NCI-H69 (cell line): ENCODE data around the gene GPC2.
"Not testable (repeated sequence)": the region's sequence is repeated elsewhere in the genome, so short reads cannot be mapped to it uniquely, and the experiment has no call there.

ENCODE experiments used
- DNase-seq: peaks from one replicate; lab custom pipeline; 2025; lab: John Stamatoyannopoulos, UW

Gene GPC2, protein sequence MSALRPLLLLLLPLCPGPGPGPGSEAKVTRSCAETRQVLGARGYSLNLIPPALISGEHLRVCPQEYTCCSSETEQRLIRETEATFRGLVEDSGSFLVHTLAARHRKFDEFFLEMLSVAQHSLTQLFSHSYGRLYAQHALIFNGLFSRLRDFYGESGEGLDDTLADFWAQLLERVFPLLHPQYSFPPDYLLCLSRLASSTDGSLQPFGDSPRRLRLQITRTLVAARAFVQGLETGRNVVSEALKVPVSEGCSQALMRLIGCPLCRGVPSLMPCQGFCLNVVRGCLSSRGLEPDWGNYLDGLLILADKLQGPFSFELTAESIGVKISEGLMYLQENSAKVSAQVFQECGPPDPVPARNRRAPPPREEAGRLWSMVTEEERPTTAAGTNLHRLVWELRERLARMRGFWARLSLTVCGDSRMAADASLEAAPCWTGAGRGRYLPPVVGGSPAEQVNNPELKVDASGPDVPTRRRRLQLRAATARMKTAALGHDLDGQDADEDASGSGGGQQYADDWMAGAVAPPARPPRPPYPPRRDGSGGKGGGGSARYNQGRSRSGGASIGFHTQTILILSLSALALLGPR

GRCh38 chr7:100177045-100178001, at the start of gene GPC2, which contains the start of gene STAG3:
TSS of gene GPC2 (minus strand) at chr7:100177381. CDS start at chr7:100177199, 182 bp downstream.
TSS of gene STAG3 (plus strand) at chr7:100177918. CDS start at chr7:100180557, 2,639 bp downstream.
- DNase-seq: peak; percentile 92

GRCh38 chr7:100224891-100225290, 47.7 kb upstream of the GPC2 start:
- not testable (repeated sequence) for DNase-seq

DNA sequence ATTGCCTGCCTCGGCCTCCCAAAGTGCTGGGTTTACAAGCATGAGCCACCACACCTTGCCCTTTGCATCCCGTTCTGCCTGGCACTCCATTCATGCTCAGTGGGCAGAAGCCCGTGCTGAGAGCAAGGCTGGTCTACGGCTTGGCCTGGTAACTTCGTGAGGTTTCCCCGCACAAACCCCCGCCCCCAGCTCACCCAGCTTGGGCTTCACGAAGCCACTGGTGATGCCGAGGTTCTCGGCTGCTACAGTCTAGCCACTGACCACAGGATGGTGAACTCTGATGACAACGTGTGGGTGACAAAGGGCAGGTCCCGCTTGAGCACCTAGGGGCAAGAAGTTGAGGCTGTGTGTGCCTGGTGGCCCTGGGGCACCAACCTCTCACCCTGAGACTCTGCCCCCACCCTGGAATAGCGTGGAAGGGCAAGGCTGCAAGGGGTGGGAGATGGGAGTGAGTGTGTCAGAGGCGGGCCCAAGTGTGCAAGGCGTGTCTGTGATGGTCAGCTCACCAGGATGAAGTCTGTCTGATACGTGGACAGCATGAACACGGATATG, 46.3 kb upstream of the GPC2 start:
- DNase-seq: not testable (repeated sequence)

GRCh38 chr7:100222445-100223132, 45.4 kb upstream of the GPC2 start:
- DNase-seq: no peak

- DNase-seq: no peak
Observed at GRCh38 chr7:100221767-100222444, 44.7 kb upstream of the GPC2 start.

DNA sequence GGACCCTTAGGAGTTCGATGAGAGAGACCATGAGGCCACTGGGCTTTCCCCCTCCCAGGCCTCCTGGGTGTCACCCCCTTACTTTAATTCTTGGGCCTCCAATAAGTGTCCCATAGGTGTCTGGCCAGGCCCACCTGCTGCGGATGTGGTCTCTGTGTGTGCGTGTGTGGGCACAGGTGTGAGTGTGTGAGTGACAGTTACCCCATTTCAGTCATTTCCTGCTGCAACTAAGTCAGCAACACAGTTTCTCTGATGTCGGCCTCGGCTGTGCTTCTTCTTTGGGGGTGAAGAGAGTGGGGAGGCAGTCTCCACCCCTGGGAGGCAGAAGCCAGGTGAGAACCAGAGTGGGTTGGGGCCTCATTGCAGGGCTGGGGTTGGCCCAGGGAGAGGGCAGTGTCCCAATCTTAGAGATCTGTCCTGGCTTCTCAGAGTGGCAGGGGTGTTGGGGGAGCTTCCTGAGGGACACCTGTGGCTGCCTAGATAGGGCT, 44.1 kb upstream of the GPC2 start:
- no peak for DNase-seq

DNA sequence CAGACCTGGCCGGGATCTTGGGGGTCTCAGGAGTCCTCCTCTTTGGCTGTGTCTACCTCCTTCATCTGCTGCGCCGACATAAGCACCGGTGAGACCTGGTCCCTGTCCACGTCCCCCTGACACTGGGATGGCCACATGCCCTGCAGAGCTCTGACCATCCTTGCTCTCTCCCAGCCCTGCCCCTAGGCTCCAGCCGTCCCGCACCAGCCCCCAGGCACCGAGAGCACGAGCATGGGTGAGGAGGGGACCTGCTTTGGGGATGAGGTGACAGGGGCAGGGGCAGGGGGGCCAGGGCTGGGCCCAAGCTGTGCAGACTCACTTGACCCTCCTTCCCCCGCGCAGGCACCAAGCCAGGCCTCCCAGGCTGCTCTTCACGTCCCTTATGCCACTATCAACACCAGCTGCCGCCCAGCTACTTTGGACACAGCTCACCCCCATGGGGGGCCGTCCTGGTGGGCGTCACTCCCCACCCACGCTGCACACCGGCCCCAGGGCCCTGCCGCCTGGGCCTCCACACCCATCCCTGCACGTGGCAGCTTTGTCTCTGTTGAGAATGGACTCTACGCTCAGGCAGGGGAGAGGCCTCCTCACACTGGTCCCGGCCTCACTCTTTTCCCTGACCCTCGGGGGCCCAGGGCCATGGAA, 43.5 kb upstream of the GPC2 start:
- no peak for DNase-seq

DNA sequence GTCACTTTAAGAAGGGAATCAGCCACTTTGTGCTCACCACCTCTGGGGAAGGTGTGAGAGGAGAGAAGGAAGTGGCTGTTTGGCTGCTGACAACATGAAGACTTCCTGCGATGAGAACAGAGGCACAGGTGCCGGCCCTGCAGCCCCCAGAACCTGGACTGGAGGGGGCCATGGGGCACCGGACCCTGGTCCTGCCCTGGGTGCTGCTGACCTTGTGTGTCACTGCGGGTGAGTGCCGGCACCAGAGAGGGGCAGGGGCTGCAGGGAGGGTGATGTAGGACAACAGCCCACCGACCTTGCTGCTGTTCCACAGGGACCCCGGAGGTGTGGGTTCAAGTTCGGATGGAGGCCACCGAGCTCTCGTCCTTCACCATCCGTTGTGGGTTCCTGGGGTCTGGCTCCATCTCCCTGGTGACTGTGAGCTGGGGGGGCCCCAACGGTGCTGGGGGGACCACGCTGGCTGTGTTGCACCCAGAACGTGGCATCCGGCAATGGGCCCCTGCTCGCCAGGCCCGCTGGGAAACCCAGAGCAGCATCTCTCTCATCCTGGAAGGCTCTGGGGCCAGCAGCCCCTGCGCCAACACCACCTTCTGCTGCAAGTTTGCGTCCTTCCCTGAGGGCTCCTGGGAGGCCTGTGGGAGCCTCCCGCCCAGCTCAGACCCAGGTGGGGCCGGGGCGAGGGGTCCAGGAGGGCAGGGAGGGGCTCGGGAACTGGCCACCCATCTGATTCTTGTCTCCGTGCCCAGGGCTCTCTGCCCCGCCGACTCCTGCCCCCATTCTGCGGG, 42.8 kb upstream of the GPC2 start, which contains the start of gene PVRIG:
Gene PVRIG, plus strand, starts transcription at position 149 of the 785 bp plus-strand sequence. Its CDS starts 22 bp downstream, at position 171.
- not testable (repeated sequence) for DNase-seq

DNA sequence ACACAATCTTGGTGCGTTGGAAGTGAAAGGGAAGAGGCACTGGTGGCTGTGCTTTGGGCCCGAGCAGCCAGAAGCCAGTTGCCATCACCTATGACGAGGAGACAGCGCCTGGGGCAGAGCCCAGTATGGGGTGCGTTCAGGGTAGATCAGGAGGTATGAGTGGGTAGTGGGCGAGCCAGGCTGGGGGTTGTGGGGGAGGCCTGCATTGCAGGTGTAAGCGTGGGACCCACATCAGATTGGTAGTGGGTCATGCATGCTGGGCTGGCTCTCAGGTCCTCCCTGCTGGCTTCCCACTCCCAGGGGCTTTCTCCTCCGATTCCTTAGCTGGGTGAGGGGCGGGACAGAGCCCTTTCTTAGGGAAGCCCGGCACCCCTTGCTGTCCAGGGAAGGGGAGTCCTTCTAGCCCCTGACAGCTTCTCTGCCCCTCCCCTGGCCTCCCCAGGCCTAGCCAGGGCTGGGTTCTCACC, 42.1 kb upstream of the GPC2 start:
- DNase-seq: no peak

DNA sequence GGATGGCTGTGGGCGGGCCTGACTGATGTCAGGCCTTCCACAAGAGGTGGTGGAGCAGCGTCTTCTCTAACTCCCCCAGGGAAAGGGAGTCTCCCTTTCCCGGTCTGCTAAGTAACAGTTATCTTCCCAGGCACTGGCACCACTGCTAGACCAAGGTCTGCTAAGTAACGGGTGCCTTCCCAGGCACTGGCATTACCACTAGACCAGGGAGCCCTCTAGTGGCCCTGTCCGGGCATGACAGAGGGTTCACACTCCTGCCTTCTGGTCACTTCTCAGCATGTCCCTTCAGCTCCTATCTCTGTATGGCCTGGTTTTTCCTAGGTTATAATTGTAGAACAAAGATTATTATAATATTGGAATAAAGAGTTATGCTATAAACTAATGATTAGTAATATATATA, 40.8 kb upstream of the GPC2 start:
- DNase-seq: peak; percentile 66

GRCh38 chr7:100215895-100216294, 38.7 kb upstream of the GPC2 start:
- DNase-seq: no peak

- not testable (repeated sequence) for DNase-seq
Observed at GRCh38 chr7:100214356-100214755, 37.2 kb upstream of the GPC2 start.

- DNase-seq: no peak
Observed at GRCh38 chr7:100213672-100214071, 36.5 kb upstream of the GPC2 start.

DNA sequence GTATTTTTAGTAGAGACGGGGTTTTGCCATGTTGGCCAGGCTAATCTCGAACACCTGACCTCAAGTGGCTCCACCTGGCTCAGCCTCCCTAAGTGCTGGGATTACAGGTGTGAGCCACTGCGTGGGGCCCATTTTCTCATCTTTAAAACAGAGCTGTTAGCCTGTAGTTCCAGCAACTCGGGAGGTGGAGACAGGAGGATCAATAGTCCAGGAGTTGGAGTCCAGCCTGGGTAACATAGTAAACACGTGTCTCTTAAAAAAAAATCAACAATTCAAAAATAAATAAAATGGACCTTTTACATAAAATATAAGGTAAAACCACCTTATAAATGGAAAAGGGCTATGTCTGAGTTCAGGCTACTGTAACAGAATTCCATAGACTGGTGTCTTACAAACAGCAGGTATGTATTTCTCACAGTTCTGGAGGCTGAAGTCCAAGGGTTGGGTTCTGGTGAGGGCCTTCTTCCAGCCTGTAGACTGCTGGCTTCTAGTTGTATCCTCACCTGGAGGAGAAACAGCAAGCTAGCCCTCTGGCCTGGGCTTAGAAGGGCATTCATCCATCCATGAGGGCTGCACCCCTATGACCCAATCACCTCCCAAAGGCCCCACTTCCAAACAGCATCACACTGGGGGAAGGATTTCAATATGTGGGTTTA, 35.6 kb upstream of the GPC2 start:
- DNase-seq: no peak

GRCh38 chr7:100211342-100211780, 34.2 kb upstream of the GPC2 start:
- no peak for DNase-seq

GRCh38 chr7:100210805-100211204, 33.6 kb upstream of the GPC2 start:
- DNase-seq: no peak

- no peak for DNase-seq
Observed at GRCh38 chr7:100209493-100209892, 32.3 kb upstream of the GPC2 start.

GRCh38 chr7:100208911-100209408, 31.8 kb upstream of the GPC2 start:
- DNase-seq: no peak
